HG03159 (cell line): Measurements from ENCODE around the gene USP7.
"Not testable (repeated sequence)": the region's sequence is repeated elsewhere in the genome, so short reads cannot be mapped to it uniquely, and the experiment has no call there.

Experiments used
- ATAC-seq: cut with Tn5 transposase; IDR thresholded peaks from one replicate; pipeline ENCODE4 v1.9.1; 2021; ENCODE audit warnings: mild to moderate bottlenecking, moderate library complexity; ENCODE audit not compliant: unreplicated experiment

Gene USP7

GRCh38 chr16:8848939-8849391 is 114.7 kb downstream of the USP7 start:
- no peak for ATAC-seq

GRCh38 chr16:8848231-8848938 is 115.3 kb downstream of the USP7 start:
- ATAC-seq: no peak

GRCh38 chr16:8847623-8848022 is 116.1 kb downstream of the USP7 start:
- no peak for ATAC-seq

- ATAC-seq: no peak
Observed at GRCh38 chr16:8847145-8847544, 116.6 kb downstream of the USP7 start.

GRCh38 chr16:8846401-8846932 is 117.2 kb downstream of the USP7 start:
- no peak for ATAC-seq

- ATAC-seq: no peak
Observed at GRCh38 chr16:8845699-8846298, 117.9 kb downstream of the USP7 start.

- ATAC-seq: not testable (repeated sequence)
Observed at GRCh38 chr16:8843296-8843695, 120.4 kb downstream of the USP7 start.
